Activated T-cell treated with anti-CD3 and anti-CD28 coated beads for 24 hours (primary cell): ENCODE results near the gene ZCCHC17.
A peak's percentile ranks its signal among the peaks of the same experiment; 100 is the strongest.
"Not testable (repeated sequence)": the region's sequence is repeated elsewhere in the genome, so short reads cannot be mapped to it uniquely, and the experiment has no call there.

Source experiments
- DNase-seq: peaks from one replicate; pipeline ENCODE4 v3.0.0-alpha.2; 2020; ENCODE audit warnings: low read depth

Gene ZCCHC17

DNA sequence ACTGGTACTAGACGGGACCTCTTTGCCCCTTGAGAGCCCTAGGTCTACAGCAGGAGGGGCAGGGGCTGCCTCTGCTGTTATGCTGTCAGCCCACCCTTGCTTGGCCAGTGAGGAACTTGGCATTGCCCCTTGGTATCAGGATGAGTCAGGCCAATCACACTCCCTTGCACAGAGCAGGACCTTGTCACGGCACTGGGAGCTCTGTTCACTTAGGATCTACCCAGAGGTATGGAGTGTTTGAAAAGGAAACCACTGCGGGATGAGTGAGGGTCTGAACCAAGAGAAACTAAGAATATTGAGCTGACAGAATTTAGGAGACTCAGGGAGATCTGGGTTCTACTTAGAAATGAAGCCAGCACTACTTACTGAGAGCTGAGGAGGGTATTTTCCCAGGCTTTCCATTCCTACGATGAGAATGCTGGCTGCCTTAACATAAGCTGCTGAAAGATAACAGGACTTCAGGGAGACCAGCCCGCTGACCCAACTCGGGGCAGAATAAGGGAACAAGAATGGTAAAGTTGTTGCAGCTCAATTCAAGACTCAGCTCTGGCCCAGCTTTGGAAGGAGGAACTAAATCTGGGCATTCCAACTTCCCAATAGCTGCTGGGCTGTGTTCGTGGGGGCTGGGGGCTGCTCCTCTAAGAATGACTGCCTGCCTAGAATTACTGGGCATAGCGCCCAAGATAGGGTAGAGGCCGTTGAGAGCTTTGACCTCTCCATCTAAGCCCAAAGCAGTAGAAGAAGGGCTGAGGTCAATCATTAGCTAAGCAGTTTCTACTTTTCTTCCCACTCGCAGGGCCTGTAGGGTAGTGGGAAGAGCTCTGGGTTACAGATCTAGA is 74.5 kb downstream of the ZCCHC17 start:
- DNase-seq, result no peak

DNA sequence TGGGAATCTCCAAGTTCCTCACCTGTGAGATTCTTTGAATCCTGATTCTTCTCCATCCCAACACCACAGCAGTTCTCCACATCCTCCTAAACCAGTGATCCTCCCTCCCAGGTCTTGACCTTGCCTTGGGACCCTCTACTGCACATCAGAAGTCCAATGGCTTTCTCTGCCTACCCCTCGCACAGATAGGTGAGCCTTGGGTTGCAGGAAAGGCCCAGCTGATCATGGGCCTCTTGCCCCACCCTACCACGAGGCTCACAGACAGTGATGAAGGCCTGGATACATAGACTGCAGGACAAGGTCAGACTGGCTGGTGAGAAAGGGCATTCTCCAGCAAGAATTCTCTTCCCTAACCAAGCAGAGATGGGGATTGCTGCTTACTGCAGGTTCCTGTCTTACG is 75.2 kb downstream of the ZCCHC17 start:
- no peak for DNase-seq

DNA sequence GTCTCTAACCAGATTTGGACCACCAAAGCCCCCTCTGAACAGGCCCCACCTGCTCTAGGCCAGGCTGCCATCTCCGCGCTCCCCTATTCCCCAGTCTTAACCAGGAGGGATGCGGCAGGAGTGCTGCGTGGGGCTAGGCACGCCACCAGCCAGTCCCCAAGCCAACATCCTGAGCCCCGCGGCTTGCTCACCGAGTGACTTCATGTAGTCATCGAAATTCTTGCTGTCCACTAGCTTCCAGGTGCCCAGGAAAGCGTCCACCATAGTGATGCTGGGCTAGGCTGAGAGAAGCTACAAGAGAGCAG is 75.9 kb downstream of the ZCCHC17 start:
- no peak for DNase-seq

DNA sequence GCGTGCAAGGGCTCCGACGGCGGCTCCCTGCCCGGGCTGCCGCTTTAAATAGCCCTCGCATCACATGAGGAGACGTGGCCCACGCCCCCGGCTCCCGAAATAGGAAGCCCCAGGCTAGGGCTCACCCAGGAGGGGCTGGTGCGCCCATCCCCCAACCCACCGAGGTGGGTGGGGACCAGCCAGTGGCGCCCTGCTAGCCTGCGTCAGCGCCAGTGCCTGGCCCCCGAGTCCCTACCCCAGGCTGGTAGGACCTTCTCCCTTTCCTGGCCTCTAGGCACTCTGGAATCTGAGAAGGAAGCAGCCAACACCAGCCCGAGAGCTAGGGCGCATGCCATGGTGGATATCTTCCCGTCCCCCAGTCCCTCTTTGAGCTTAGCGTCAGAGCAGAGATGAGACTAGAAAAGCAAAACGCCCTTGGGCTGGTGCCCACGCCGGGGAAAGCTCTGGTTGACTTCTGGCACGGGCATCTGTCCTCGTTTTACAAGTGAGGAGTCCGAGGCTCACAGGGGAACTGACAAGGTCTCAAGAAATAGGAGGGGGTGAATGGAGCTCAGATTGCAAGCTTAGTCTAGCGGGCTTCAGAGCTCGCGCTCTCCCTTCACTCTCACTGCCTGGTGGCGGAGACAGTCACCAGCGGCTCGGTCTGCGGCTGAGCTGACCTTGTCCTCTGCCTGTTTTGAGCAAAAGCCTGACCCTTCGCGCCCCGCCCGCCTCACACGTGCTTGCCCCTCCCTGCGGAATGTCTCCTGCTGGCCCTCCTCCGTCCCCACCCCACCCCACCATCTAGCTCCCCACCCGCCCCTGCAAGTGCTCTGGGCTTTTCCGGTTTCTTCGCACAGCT is 76.4 kb downstream of the ZCCHC17 start, which contains the start of gene FABP3:
Gene FABP3, minus strand, starts transcription at position 21 of the 841 bp plus-strand sequence. CDS start 62 bp downstream, outside the sequence.
- peak; percentile 1 for DNase-seq

DNA sequence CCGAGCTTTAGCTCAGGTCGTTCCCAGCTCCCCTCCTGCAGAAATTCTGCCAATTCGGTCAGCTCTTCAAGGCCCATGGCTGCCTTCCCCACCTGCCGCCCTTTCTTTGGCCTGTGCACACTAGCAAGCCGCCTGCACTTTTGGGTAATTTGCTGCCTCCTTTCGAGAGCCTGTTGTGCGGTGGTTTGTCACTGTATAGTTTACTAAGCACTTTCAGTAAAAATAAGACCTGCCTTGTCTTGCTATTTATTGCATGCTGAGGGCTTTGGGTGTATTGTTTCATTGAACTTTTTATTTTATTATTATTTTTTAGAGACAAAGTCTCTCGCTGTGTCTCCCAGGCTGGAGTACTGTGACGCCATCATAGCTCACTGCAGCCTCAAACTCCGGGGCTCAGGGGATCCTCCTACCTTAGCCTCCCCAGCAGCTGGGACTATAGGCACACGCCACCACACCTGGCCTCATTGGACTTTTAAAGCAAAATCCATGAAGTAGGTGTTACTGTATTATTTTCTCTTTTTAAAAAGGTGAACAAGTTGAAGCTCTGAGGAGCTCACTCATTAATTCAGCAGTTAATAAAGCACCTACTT is 77.2 kb downstream of the ZCCHC17 start:
- no peak for DNase-seq

DNA sequence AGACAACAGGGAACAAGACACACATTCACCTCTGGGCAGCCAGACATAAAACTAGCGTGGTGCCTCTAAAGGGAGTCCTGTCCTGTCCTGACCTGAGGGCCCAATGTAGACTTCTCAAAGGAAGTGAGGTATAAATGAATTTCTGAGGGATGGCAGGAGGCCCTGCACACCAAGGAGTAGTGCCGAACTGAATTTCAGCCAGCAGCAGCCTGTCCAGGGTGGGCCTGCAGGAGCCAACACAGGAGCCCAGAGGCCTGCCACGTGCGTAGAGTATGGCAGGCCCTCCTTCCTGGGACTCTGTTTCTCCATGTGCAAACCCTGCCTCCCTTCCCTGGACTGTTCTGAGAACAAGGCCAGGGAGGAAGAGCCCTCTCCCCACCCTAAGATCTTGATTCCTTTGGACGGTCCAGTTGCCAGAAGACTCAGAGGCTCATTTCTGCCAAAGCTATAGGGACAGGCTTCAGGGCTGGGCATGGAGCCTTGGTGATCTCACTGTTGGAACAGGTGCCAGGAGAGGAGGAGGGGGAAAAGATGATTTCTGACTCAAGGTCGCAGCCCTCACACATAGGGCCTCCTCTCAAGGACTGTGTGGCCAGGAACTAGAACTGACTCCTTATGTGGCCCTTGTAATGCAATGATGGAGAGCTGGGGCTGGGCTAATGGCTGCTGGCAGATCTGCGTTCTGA is 77.8 kb downstream of the ZCCHC17 start:
- no peak for DNase-seq

DNA sequence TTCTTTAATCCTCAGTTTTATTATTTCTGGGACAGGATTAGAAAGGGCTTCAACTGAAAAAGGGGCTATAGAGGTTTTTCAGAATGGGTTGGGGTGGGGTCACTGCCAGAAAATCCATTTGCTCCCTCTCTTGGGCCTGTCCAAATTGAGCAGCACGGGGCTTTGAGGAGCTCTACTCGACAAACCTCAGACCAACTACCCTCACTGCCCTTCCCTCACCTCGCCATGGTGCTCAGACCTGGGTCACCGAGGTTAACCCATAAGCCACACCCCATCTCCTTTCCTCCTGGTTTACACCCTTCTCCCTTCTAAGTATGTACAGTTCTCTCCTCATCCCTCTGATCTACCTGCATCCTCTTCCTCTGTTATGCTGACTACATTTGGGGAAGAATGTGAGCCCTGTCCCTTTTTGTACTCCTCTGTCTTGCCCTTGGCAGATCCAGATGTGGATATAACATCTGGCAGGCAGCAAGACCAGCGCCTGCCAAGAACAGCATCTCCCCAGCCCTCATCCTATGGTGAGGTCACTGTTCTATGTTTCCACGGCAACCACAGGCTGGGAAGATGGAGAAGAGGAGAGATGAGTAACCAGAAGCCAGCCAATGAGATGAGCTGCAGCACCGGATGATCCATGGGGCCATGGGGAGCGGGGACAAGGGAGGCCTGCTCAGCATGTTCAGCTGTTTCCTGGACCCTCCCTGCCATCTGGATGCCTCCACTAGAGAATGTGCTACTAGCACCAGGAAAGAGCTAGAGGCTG is 79.7 kb downstream of the ZCCHC17 start:
- no peak for DNase-seq

DNA sequence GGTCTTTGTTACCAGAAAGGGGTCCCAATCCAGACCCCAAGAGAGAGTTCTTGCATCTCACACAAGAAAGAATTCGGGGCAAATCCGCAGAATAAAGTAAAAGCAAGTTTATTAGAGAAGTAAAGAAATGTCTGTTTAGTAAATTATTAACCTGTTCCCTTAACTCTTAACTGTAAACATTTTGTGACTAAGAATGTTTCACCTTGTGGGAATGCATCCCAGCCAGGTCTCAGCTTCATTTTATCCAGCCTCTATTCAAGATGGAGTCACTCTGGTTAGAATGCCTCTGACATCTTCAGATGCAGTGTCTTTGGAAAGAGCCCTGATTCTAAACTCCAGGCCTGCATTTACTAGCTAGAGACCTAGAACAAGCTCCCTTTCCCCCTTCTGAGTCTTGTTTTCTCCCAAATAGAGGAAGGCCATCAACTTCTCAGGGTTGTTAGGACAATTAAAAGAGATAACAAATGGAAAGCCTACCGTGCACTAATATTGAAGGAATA is 80.6 kb downstream of the ZCCHC17 start:
- DNase-seq, result no peak

DNA sequence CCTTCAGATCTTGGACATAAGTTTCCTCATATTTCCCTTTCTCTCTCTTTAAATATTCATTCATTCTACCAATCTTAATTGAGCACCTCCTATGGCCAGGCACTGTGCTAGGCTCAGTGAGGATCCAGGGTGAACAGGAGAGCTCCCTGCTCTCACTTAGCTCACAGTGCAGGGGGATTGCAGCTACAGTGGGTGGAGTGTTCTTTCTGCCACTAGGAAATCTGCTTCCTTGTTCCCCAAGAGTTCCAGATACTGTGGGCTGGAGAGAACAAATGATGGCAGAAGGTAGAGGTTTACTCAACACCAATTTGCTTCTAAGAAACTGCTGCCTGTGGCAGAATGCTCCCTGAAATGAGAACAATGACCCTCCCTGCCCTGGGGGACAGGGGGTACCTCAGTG is 81.2 kb downstream of the ZCCHC17 start:
- DNase-seq, result no peak

DNA sequence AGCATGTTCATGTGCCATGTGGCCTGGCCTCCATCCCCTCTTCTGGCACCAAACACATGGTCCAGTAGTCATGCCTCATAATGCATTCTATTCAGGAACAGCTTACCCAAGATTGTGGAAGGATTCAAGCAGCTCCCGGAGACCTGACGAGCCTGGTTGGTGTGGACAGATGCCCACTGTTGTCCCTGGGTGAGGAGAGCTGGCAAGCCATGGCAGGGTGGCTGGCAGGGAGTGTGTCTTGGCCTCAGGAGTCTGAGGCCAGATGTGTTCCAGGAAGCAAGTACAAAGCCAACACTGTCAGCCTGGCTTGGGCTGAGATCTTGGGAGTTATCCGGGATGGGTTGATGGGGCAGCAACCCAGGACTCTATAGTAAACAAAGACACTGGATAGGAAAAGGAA is 83.3 kb downstream of the ZCCHC17 start:
- no peak for DNase-seq

DNA sequence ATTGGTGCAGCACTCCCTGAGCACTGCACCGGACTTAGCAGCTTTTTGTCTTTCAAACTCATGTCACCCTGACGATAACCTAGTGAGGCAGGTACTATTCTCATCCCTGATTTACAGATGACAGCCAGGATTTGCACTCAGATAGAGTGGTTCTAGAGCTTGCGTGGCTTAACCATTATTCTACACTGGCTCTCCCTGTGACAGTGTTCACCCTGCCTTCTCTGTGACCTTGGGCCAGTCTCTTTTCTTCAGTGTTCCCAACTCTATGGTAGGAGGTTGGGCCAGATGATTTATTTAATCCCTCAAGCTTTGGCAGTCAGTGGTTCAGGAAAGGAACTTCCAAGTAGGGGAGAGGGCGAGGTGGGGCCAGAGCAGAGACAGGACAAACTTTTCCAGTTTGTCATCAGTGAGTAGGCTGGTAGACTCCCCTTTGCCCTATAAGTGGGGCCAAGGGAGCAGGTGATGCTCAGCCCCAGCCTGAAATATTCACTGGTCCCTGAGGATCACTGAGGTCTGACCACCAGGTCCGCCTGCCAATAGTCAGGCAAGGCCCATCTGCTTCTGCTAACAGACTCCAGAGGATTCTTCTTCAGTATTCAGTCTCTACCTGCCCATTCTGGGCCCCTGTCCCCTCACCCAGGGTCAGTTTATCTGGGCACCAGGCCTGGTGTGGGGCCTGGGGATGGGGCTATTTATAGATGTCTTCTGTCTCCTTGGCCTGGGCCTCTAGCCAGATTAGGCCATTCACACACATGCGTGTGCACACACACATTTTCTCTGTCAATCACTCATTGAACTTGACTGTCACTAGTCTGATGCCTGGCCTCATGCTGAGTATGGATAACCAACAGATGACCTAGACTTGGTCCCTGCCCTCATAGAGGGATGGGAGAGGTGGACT is 84.8 kb downstream of the ZCCHC17 start:
- no peak for DNase-seq

DNA sequence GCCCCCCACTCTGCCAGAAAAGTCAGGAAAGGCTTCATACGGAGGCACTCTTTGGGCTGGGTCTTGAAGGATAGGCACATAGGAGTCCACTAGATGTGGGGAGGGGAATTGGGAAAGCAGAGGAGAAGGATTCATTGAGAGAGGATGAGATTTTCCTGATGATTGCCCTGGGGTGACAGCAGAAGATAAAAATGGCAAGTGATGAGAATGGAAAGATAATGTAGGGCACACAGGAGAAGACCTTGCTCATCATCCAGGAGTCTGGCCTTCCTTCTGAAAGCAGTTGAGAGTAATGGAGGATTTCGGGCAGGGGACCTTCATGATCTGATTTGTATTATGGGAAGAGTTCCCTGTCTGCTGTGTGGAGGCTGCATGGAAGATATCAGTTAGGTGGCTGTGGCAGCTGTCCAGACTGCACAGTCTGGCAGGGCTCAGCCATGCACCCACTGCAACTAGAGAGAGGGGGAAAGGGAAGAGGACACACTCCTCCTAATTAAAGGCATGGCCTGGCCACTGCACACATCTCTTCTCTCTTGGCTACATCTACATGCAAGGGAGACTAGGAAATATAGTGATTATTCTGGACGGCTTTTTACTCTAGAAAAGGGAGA is 85.7 kb downstream of the ZCCHC17 start:
- no peak for DNase-seq

DNA sequence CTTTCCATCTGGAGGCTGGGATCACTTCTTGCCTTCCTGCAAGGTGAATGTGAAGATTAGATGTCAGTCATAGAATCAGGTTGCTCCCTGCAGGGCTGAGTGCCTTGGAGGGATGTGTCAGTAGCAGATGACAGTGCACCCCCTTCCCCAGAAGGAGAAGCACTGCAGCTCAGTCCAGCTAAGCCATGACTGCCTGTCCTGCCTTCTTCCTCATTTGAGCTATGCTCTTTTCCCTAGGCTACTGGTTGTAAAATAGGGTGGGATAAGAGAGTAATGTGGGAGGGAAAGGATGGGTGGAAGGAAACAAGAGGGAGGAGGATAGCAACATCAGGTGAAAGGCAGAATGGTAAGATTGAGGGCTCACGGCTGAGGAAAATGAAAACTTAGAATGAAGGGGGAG is 87.1 kb downstream of the ZCCHC17 start:
- no peak for DNase-seq

DNA sequence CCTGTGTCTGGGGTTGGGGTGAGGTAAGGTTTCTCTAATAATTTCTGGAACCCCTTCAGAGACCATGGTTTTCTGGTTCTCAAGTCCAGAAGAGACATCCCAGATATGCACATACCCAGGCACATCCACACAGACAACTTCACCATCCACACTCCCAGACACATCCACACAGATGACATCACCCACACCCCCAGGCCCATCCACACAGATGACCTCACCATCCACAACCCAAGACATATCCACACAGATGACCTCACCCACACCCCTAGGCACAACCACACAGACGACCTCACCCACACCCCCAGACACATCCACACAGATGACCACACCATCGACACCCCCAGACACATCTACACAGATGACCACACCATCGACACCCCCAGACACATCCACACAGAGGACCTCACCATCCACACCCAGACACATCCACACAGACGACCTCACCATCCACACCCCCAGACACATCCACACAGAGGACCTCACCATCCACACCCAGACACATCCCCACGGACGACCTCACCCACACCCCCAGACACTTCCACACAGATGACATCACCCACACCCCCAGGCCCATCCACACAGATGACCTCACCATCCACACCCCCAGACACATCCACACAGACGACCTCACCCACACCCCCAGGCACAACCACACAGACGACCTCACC is 89.9 kb downstream of the ZCCHC17 start:
- DNase-seq, result not testable (repeated sequence)

DNA sequence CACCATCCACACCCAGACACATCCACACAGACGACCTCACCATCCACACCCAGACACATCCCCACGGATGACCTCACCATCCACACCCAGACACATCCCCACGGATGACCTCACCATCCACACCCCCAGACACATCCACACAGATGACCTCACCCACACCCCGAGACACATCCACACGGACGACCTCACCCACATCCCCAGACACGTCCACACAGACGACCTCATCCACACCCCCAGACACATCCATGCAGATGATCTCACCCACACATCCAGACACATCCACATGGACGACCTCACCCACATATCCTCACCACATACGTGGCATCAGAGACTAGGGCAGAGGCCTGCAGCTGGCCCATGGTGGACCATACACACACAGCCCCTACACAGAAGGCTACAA is 90.8 kb downstream of the ZCCHC17 start:
- no peak for DNase-seq

DNA sequence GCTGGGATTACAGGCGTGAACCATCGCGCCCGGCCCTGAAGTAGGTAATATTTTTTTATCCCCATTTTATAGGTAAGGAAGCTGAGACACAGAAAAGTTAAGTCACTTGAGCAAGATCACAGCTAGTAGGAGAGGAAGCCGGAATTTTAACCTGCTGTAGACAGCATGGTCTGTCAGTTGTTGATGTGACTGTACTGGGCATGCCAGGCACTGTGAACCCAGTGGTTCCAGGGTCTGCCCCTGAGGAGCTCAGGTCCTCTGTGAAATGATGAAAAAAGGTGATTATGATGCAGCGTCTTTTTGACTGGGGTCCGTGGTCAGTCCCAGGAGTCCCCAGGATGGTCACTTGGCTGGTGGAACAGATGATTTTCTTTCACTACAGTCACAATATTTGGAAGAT is 92.8 kb downstream of the ZCCHC17 start:
- DNase-seq, result no peak

DNA sequence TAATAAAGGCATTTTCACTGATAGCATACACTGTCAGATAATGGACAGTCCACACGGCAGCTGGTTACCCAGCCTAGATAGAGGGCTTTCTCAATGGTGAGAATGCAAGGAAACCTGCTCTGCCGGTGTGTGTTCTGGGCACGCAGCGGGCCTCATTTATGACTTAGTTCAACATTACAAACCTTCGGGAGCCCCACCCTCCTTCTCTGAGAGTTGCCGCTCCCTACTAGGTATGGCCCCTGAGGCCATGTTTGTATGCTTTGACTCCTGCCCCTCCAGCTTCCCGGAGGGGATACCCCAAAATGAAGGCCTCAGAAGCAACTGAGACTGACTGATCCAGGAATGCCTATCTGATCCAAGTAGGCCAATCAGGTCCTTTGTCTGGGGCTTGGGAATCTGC is 93.2 kb downstream of the ZCCHC17 start:
- DNase-seq, result no peak

DNA sequence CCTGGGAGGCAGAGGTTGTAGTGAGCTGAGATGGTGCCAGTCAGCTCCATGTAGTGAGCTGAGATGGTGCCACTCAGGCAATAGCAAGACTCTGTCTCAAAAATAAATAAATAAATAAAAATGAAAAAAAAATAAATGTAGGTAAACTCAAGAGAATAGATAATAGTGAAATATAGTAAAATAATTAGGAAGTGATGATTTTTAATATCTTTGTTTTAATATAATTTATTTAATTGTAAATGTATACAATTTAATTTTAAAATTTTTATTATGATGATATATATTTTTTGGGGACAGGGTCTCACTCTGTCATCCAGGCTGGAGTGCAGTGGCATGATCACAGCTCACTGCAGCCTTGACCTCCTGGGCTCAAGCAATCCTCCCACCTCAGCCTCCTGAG is 96.6 kb downstream of the ZCCHC17 start:
- no peak for DNase-seq

DNA sequence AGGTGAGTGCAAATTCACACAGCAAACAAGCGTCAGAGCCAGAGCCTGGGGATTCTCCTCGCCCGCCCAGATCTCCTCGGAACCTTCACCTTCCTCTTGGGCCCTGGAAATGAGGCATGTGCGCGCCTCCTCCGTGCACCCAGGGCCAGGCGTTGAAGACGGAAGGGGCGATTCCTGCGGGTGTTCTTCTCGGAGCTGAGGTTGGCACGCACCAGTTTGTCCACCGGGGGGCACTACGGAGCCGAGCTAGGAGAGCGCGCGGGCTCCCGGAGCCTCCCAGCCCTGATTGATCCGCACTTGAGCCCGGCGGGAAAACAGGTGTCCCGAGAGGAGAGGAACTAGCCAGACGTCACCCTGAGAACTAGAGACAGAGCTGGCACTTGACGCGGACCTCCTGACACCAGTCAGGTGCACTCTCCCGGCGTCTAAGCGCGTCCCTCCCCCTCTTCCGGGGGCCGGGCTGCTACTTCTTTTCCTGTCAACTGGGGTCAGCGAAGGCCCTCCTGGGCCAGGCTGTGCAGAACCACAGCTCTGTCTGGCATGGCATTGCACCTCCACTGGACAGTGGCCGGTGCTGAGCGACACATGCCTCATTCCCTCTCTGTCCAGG is 97.9 kb downstream of the ZCCHC17 start:
- DNase-seq, result peak; percentile 66
